NCI-H2227 treated with DMSO at 0.1 percent for 48 hours (cell line): ENCODE results near the gene PSAT1.

Experiments used
- DNase-seq: peaks from one replicate; lab custom pipeline; 2025; lab: John Stamatoyannopoulos, UW

Gene PSAT1

GRCh38 chr9:78316166-78316892 is 19.4 kb downstream of the PSAT1 start:
- DNase-seq: no peak

GRCh38 chr9:78319197-78320029 is 22.5 kb downstream of the PSAT1 start:
- no peak for DNase-seq

GRCh38 chr9:78320030-78320693 is 23.2 kb downstream of the PSAT1 start:
- no peak for DNase-seq

GRCh38 chr9:78320875-78321496 is 24.1 kb downstream of the PSAT1 start:
- no peak for DNase-seq

- DNase-seq: no peak
These were observed 24.6 kb downstream of the PSAT1 start for GRCh38 chr9:78321505-78321904.

DNA sequence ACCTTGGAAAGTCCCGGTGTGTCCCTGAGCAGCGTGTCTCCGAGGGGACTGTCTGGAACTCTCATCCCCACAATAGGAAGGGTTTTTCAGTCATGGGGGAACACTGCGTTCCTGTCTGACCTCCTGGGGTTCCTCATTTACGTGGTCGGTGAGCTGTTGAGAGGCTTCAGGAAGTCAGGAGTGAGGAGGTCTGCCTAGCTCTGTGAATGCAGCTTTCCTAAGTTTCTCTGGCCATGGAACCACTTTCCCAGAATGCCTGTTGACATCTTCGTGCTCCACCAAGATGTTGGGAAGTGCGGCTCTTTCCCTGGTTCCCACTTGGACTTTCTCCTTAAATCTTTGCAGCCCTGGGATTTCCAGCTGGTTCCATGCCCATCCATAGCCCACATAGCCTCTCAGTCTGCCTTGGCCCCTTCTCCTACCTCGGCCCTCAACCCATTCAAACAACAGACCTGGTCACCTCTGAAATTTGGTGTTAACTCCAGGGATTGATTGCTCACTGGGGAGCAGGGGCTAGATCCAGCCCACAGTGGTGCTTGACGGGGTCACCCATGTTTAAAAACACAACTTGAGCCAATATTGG is 27.2 kb downstream of the PSAT1 start:
- DNase-seq: no peak

- no peak for DNase-seq
These were observed 27.8 kb downstream of the PSAT1 start for GRCh38 chr9:78324682-78325081.

DNA sequence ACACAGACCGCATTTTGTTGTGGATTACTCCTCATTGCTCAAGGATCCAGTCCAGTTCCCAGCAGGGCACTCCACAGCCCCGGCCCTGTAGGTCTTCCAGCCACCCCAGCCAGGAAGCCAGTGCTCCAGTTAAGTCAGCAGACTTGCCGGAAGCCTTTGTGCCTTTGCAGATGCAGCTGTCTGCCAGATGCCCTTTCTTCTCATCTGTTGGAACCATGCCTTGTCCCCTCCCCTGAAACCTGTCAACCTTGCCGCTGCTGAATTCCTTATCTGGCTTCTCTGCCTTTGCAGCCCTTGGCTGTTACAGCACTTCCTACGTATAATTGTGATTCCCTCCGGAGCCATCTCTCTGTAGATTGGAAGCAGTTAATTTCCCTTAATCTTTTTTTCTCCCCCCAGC is 28.4 kb downstream of the PSAT1 start:
- DNase-seq: peak; percentile 33

DNA sequence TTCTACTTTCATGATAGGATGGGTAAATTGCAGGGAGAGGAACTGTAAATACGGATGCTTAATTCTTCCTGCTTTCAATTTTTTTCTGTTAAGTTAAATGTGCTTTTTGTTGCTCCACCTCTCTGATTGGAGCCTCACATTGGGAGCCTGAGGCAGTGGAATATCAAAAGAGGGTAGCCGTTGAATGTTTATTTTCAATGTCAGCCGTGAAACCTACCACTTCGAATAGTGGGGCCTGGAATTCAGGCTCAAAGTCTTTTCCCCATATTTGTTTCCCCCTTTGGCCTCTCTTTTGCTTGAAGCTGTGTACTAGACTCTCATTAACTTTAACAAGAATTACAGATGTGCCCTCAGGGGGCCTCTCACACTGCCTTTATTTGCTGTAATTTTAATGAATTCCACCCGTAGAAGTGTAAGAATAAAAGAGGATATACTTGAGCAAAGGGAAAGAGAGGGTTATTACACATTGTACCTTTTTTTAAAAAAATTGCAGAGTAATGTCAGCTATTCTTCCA is 29.0 kb downstream of the PSAT1 start:
- no peak for DNase-seq

DNA sequence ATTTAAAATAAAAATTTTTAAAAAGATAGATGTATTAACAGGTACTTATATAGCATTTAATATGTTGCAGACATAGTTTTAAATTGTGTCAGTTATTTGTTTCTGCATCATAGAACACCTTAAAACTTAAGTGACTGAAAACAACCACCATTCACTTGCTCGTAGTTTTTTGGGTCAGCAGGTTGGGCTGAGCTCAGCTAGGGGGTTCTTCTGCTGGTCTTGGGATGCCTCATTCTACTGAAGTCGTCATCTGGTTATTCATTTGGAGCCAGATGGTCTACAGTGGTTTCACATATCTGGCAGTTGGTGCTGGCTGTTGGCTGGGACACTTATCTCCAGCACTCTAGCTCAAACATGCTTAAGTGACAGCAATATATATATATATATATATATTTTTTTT is 29.6 kb downstream of the PSAT1 start:
- DNase-seq: no peak

- DNase-seq: no peak
These were observed 35.5 kb downstream of the PSAT1 start for GRCh38 chr9:78332381-78332780.

GRCh38 chr9:78348848-78349247 is 51.9 kb downstream of the PSAT1 start:
- no peak for DNase-seq

DNA sequence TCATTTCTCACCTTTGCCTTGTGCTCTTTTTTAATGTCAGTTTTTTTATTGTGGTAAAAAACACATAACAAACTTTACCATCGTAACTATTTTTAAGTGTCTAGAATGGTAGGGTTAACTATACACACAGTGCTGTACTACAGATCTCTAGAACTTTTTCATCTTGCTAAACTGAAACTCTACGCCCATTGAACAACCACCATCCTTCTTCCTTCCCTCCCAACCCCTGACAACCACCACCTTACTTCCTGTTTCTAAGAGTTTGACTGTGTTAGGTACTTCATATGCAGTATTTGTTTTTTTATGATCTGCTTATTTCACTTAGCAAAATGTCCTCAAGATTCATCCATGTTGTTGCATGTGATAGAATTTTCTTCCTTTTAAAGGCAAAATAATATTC is 54.9 kb downstream of the PSAT1 start:
- no peak for DNase-seq

DNA sequence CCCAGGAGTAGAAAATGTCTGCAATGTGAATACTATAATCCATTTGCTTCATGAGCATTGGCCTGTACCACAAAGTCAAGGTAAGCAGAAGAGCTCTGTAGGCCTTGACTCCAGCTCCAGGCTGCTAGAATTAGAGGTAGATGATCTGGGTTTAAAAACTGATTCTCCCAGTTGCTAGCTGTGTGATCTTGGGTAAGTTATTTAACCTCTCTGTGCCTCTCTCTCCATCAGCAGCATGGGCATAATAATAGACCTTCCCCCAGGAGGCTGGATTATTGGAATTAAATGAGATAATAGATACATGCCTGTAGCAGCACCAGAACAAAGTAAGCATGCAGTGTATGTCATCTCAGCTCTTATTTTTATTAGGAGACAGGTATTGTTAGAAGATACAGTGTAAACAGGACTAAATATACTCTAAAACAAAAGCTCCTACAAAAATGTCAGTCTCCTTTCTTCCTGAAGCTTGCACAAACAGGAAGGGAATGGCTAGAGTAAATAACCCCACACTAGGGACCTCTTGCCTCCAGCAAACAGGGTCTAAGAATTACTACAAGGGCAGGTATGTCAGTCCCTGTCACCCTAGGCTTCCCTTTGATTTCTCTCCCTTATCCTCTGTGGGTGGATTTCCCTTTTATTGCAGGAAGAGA is 57.5 kb downstream of the PSAT1 start:
- DNase-seq: no peak

DNA sequence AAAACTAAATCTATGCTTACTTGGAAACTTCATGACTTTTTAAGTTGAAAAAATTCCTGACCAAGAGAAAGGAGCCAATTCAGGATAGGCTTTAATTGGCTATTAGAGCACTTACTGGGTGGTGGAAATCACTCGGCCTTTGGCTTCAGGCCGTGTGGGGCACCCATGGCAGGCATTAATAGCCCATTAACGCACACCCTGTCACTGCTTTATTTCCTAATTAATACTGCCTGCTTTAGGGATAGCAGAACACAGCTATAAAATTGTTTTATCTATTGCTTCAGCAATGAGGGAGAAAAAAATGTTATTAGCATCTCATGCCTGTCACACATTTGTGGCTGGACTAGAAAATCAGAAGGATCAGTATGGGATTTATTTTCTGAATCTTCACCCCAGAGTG is 58.1 kb downstream of the PSAT1 start:
- DNase-seq: no peak

- no peak for DNase-seq
These were observed 59.7 kb downstream of the PSAT1 start for GRCh38 chr9:78356634-78357033.

GRCh38 chr9:78357165-78357873 is 60.4 kb downstream of the PSAT1 start:
- DNase-seq: no peak

- no peak for DNase-seq
These were observed 61.6 kb downstream of the PSAT1 start for GRCh38 chr9:78358329-78359051.

- DNase-seq: no peak
These were observed 66.3 kb downstream of the PSAT1 start for GRCh38 chr9:78363221-78363620.
